MG63 (cell line): ENCODE measurements around the gene TAF1D. TPM values are rescaled to one million over a fixed set of nuclear protein-coding genes. Genes with fewer than 3 reads are reported as not detected.

ENCODE experiments used
- DNase-seq: peaks from one replicate; pipeline ENCODE4 v3.0.0-alpha.2; 2020
- H3K27me3 ChIP-seq: fragments of 250-450 bp; sonication (Bioruptor Pico); 2 replicates; pipeline ENCODE4 v1.5.1; 2020; ENCODE audit warnings: mild to moderate bottlenecking, moderate library complexity
- H3K36me3 ChIP-seq: fragments of 250-450 bp; sonication (Bioruptor Pico); 2 replicates; pipeline ENCODE4 v1.5.1; 2020; ENCODE audit warnings: mild to moderate bottlenecking, moderate library complexity
- H3K4me3 ChIP-seq: fragments of 250-450 bp; sonication (Bioruptor Pico); 2 replicates; pipeline ENCODE4 v1.5.1; 2020; ENCODE audit warnings: mild to moderate bottlenecking, moderate library complexity
- H3K9me3 ChIP-seq: fragments of 250-450 bp; sonication (Bioruptor Pico); 2 replicates; pipeline ENCODE4 v1.5.1; 2020; ENCODE audit warnings: mild to moderate bottlenecking, moderate library complexity
- total RNA-seq: library from RNA; depleted of rRNA; stranded (reverse); fragments of >200 nt; shearing (Covaris generic); gene quantifications from 2 replicates; pipeline ENCODE4 v1.2.3, GENCODE V29; 2014; ENCODE audit warnings: low replicate concordance; rRNA removed

TAF1D gene
- total RNA-seq, 1 experiment from 2014 or later, result 92.0 TPM

DNA sequence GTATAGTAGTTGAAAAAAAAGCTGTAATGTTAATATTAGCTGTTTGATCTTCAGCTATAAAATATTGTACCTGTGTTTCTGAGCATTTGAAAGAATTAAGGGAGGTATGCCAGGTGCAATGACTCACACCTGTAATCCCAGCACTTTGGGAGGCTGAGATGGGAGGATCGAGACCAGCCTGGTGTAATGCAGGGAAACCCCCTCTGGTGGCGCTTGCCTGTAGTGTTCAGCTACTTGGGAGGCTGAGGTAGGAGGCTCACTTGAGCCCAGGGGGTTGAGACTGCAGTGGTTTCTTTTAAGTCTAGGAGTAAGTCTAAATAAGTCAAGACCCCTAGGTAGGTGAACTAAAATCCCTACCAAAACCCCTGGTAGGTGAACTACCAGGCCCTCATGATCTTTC is 37.1 kb downstream of the TAF1D start:
- H3K9me3 ChIP-seq, result peaks cover 6% of the 10 kb centered on the region
- H3K36me3 ChIP-seq, result peaks cover 89% of the 10 kb centered on the region
- DNase-seq, result no peak
- no peak overlapping the region for H3K4me3 ChIP-seq
- no peaks in the 10 kb centered on the region for H3K27me3 ChIP-seq

DNA sequence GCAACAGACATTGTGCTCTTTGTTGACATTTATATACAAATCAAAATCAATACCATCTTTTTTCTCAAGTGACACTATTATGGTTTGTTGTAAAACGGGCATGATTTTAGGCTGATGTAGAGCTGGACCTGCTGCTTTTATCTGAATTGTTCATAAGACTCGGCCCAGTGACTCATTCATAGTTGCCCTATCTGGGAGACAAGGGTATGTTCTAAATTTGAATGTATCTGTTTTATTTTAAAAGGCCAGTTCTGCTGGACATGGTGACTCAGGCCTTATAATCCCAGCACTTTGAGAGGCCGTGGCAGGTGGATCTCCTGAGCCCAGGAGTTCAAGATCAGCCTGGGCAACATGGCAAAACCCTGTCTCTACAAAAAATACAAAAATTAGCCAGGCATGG is 40.5 kb downstream of the TAF1D start:
- no peak for DNase-seq
- peaks cover 89% of the 10 kb centered on the region for H3K36me3 ChIP-seq
- no peaks in the 10 kb centered on the region for H3K9me3 ChIP-seq
- no peak overlapping the region for H3K4me3 ChIP-seq
- H3K27me3 ChIP-seq, result no peaks in the 10 kb centered on the region

DNA sequence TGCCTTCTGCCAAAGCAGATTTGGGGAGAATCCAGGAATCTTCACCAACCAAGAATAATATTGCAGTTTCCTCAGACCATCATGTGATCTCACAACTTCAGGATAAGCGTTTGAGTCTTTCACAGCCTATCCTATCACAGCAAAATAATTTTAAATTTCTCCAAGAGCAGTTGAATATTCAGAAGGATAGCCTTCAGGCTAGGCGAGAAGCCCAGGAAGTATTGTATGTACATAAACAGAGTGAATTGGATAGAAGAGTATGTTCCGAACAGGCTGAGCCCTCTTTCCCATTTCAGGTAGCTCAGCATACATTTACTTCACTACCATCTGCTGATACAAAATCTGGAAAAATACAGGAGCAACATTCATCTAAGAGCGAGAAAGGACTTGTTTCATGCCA is 43.7 kb downstream of the TAF1D start:
- no peaks in the 10 kb centered on the region for H3K27me3 ChIP-seq
- H3K9me3 ChIP-seq, result no peaks in the 10 kb centered on the region
- H3K36me3 ChIP-seq, result peaks cover 84% of the 10 kb centered on the region
- no peak for DNase-seq
- H3K4me3 ChIP-seq, result no peak overlapping the region

GRCh38 chr11:93694557-93694956 is 46.7 kb downstream of the TAF1D start:
- H3K36me3 ChIP-seq, result peaks cover 82% of the 10 kb centered on the region
- H3K9me3 ChIP-seq, result no peaks in the 10 kb centered on the region
- DNase-seq, result no peak
- no peak overlapping the region for H3K4me3 ChIP-seq
- no peaks in the 10 kb centered on the region for H3K27me3 ChIP-seq

- no peaks in the 10 kb centered on the region for H3K9me3 ChIP-seq
- H3K36me3 ChIP-seq, result peaks cover 82% of the 10 kb centered on the region
- H3K4me3 ChIP-seq, result no peak overlapping the region
- H3K27me3 ChIP-seq, result no peaks in the 10 kb centered on the region
- no peak for DNase-seq
Observed at GRCh38 chr11:93694109-93694508, 47.2 kb downstream of the TAF1D start.

GRCh38 chr11:93689240-93689639 is 52.1 kb downstream of the TAF1D start:
- no peak overlapping the region for H3K4me3 ChIP-seq
- no peaks in the 10 kb centered on the region for H3K27me3 ChIP-seq
- DNase-seq, result no peak
- peaks cover 73% of the 10 kb centered on the region for H3K36me3 ChIP-seq
- H3K9me3 ChIP-seq, result no peaks in the 10 kb centered on the region

- no peak for DNase-seq
Observed at GRCh38 chr11:93686812-93687211, 54.5 kb downstream of the TAF1D start.

DNA sequence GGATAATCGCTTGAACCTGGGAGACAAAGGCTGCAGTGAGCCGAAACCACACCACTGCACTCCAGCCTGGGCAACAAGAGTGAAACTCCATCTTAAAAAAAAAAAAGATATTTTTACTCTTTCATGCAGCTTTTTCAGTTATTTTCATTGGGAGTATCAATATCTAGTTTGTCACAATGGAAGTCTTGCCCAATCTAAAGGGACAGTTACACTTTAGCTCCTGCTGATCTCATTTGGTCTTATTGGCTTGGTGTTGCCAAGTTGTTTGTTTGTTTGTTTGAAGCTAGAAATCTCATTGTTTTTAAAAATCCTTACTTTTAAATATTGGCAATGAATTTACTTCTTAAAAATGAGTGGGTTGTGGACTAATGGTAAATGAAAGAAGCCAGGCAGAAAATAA is 55.1 kb downstream of the TAF1D start:
- H3K9me3 ChIP-seq, result no peaks in the 10 kb centered on the region
- H3K27me3 ChIP-seq, result no peaks in the 10 kb centered on the region
- H3K36me3 ChIP-seq, result peaks cover 72% of the 10 kb centered on the region
- DNase-seq, result no peak
- no peak overlapping the region for H3K4me3 ChIP-seq

More at GRCh38 chr11:93686812-93687211, 54.5 kb downstream of the TAF1D start:
- H3K27me3 ChIP-seq, result no peaks in the 10 kb centered on the region
- no peaks in the 10 kb centered on the region for H3K9me3 ChIP-seq
- no peak overlapping the region for H3K4me3 ChIP-seq
- H3K36me3 ChIP-seq, result peaks cover 77% of the 10 kb centered on the region

Other genes starting within 250 kb of the TAF1D start
- 11.4 and 20.5 TPM in 2 replicates for gene SMCO4, start 198.1 kb downstream of the TAF1D start, total RNA-seq
- gene CEP295, start 79.8 kb downstream of the TAF1D start, total RNA-seq, result 4.4 and 5.1 TPM in 2 replicates
- gene C11orf54, start 177 bp upstream of the TAF1D start, total RNA-seq, result 19.3 and 31.7 TPM in 2 replicates
- gene MED17, start 42.8 kb upstream of the TAF1D start, total RNA-seq, result 27.1 and 33.3 TPM in 2 replicates
- gene VSTM5, start 109.1 kb upstream of the TAF1D start, total RNA-seq, result not detected in 2 replicates